K562 (cell line): ENCODE measurements around the gene WBP1L. TPM values are rescaled to one million over a fixed set of nuclear protein-coding genes. Genes with fewer than 3 reads are reported as not detected.

ENCODE experiments used
- ATAC-seq: fragments of 200-7000 bp; cut with Tn5 transposase; 3 replicates; pipeline ENCODE4 v1.9.1; 2020; ENCODE audit warnings: moderate library complexity
- BruUV-seq: library from RNA; stranded (reverse); fragments of 400-500 nt; replicated peaks from 2 replicates; lab custom pipeline; 2021; lab: Mats Ljungman, UMichigan
- CTCF ChIA-PET: fragments of 300-600 bp; formaldehyde crosslinking; extraction: SDS; loops from one replicate; lab custom pipeline; 2021; ENCODE audit warnings: low intra/inter-chr PET ratio; lab: Yijun Ruan, JAX
- POLR2A ChIA-PET: fragments of 300-600, 350-650 bp; sonication (Branson Sonifier 250); formaldehyde crosslinking; extraction: SDS; loops from one replicate; lab custom pipeline; 2021; ENCODE audit warnings: antibody characterized with exemption, inconsistent platforms; lab: Yijun Ruan, JAX
- DNase-seq, 4 experiments: peaks; one replicate each; pipeline versions ENCODE4 v3.0.0 to v3.0.0-alpha.2; 2011 to 2018; ENCODE audit warnings: low spot score in 3 of 4, mixed read lengths in 3 of 4; ENCODE audit errors: extremely low read depth in 1 of 4
- FAIRE-seq: peaks from 2 replicates; lab custom pipeline; 2011; peaks lifted over from hg19 to GRCh38; lab: Jason Lieb, UNC
- H2AFZ ChIP-seq: 2 replicates; pipeline ENCODE4 v1.6.0; 2011; ENCODE audit warnings: low read depth, low read length, control low read depth, inconsistent platforms
- H3K27ac ChIP-seq: fragments of 200-600 bp; 3 replicates; pipeline ENCODE4 v1.8.0; 2011; ENCODE audit warnings: low read depth, mild to moderate bottlenecking, control low read depth, inconsistent platforms, low read length, moderate library complexity, mixed read lengths; ENCODE audit errors: extremely low read depth
- H3K27me3 ChIP-seq, 2 experiments: fragments of 300-600 bp in 1 of 2; 2 replicates in 1 of 2; 3 replicates in 1 of 2; pipeline versions ENCODE4 v1.6.0 to v1.8.0; 2011; ENCODE audit warnings: inconsistent platforms in 2 of 2, low read length in 2 of 2, mild to moderate bottlenecking in 1 of 2, mixed read lengths in 1 of 2, moderate library complexity in 1 of 2; ENCODE audit not compliant: control insufficient read depth in 2 of 2, insufficient read depth in 2 of 2
- H3K36me3 ChIP-seq: fragments of 300-600 bp; 3 replicates; pipeline ENCODE4 v1.8.0; 2011; ENCODE audit warnings: mild to moderate bottlenecking, low read length, inconsistent platforms; ENCODE audit not compliant: control insufficient read depth, insufficient read depth
- H3K4me1 ChIP-seq, 2 experiments: fragments of 200-600 bp in 1 of 2; replicated peaks in 1 of 2; 2 replicates in 1 of 2; 3 replicates in 1 of 2; pipeline versions ENCODE4 v1.5.1 to v1.8.0; 2011; ENCODE audit warnings: inconsistent platforms in 2 of 2, low read length in 2 of 2, mild to moderate bottlenecking in 1 of 2, mixed read lengths in 1 of 2, moderate library complexity in 1 of 2; ENCODE audit not compliant: control insufficient read depth in 2 of 2, insufficient read depth in 2 of 2
- H3K4me2 ChIP-seq: 2 replicates; pipeline ENCODE4 v1.6.1; 2011; ENCODE audit warnings: low read length, control low read depth, inconsistent platforms, mixed read lengths; ENCODE audit not compliant: insufficient read depth
- H3K4me3 ChIP-seq: fragments of 200-600 bp; sonication (generic), shearing (Covaris generic); 2 replicates; pipeline ENCODE4 v1.5.1; 2016; ENCODE audit warnings: control low read depth, inconsistent platforms
- H3K79me2 ChIP-seq: fragments of 200-600 bp; 3 replicates; pipeline ENCODE4 v1.8.0; 2011; ENCODE audit warnings: low read length, inconsistent platforms; ENCODE audit not compliant: control insufficient read depth, insufficient read depth
- H3K9ac ChIP-seq, 2 experiments: 2 replicates each; pipeline versions ENCODE4 v1.6.0 to v1.6.1; 2011; ENCODE audit warnings: low read depth in 2 of 2, low read length in 2 of 2, control low read depth in 1 of 2, inconsistent platforms in 1 of 2, mild to moderate bottlenecking in 1 of 2, mixed read lengths in 1 of 2; ENCODE audit not compliant: insufficient read depth in 1 of 2
- H3K9me1 ChIP-seq: one replicate; pipeline ENCODE4 v1.6.0; 2011; ENCODE audit warnings: inconsistent platforms, mild to moderate bottlenecking, low read length, moderate library complexity; ENCODE audit not compliant: control insufficient read depth, insufficient read depth
- H3K9me3 ChIP-seq: replicated peaks from 2 replicates; pipeline ENCODE4 v1.5.1; 2011; ENCODE audit warnings: low read depth, low read length, inconsistent platforms; ENCODE audit not compliant: control insufficient read depth, insufficient read depth
- H4K20me1 ChIP-seq: replicated peaks from 2 replicates; pipeline ENCODE4 v1.6.1; 2011; ENCODE audit warnings: low read length, inconsistent platforms, mixed read lengths; ENCODE audit not compliant: control insufficient read depth, insufficient read depth
- ATF7 ChIP-seq: fragments of 450-650 bp; IDR thresholded peaks from 2 replicates; pipeline ENCODE4 v1.7.1; 2014; ENCODE audit warnings: mild to moderate bottlenecking, moderate library complexity
- CSDE1 ChIP-seq, 2 experiments: fragments of 450-650 bp; IDR thresholded peaks; 2 replicates each; pipeline ENCODE4 v1.6.1; 2016; ENCODE audit warnings: mild to moderate bottlenecking in 1 of 2
- FIP1L1 ChIP-seq: fragments of 200-400 bp; formaldehyde crosslinking; IDR thresholded peaks from 2 replicates; pipeline ENCODE4 v1.6.1; 2018; ENCODE audit warnings: mild to moderate bottlenecking, low read depth, low read length; ENCODE audit not compliant: poor library complexity, severe bottlenecking
- HIVEP1 ChIP-seq: fragments of 250-450 bp; sonication (Bioruptor Pico); IDR thresholded peaks from 2 replicates; pipeline ENCODE4 v1.4.0; 2020; ENCODE audit warnings: mild to moderate bottlenecking
- MYNN ChIP-seq, 2 experiments: sonication (generic); formaldehyde crosslinking in 1 of 2; IDR thresholded peaks; 2 replicates each; pipeline versions ENCODE4 v1.5.0 to v1.6.1; 2016 to 2020; ENCODE audit warnings: antibody characterized with exemption in 1 of 2, missing genetic modification reagents in 1 of 2
- PATZ1 ChIP-seq: fragments of 250-450 bp; sonication (Bioruptor Pico); IDR thresholded peaks from 2 replicates; pipeline ENCODE4 v1.5.0; 2020; ENCODE audit warnings: mild to moderate bottlenecking, borderline replicate concordance
- POLR2G ChIP-seq: fragments of 200-400 bp; formaldehyde crosslinking; IDR thresholded peaks from 2 replicates; pipeline ENCODE4 v1.6.1; 2017; ENCODE audit warnings: low read depth, mild to moderate bottlenecking, antibody characterized with exemption, low read length, moderate library complexity
- SIRT6 ChIP-seq: IDR thresholded peaks from one replicate; pipeline ENCODE4 v1.6.1; 2012; ENCODE audit warnings: low read depth, mild to moderate bottlenecking, control low read depth, inconsistent platforms, low read length, moderate library complexity
- ZKSCAN1 ChIP-seq: fragments of 150-350 bp; IDR thresholded peaks from 2 replicates; pipeline ENCODE4 v1.6.1; 2016; ENCODE audit warnings: low read depth, low read length
- ZNF140 ChIP-seq: fragments of 250-450 bp; sonication (Bioruptor Pico); IDR thresholded peaks from 2 replicates; pipeline ENCODE4 v1.8.0; 2021; ENCODE audit warnings: moderate library complexity, mild to moderate bottlenecking, inconsistent platforms
- ZNF232 ChIP-seq: sonication (generic); formaldehyde crosslinking; IDR thresholded peaks from 2 replicates; pipeline ENCODE4 v1.8.0; 2022; ENCODE audit warnings: mild to moderate bottlenecking, missing genetic modification reagents
- ZNF239 ChIP-seq: fragments of 250-450 bp; sonication (Bioruptor Pico); IDR thresholded peaks from 2 replicates; pipeline ENCODE4 v1.4.0; 2020; ENCODE audit warnings: mild to moderate bottlenecking
- ZNF561 ChIP-seq: fragments of 450-650 bp; formaldehyde crosslinking; conservative IDR thresholded peaks from 2 replicates; pipeline ENCODE4 v1.4.0; 2020; ENCODE audit warnings: mild to moderate bottlenecking, moderate library complexity
- ZNF696 ChIP-seq: fragments of 250-450 bp; sonication (Bioruptor Pico); conservative IDR thresholded peaks from 2 replicates; pipeline ENCODE4 v1.4.0; 2020; ENCODE audit warnings: mild to moderate bottlenecking, moderate library complexity
- WGBS: fragments of 100-300 bp; shearing (Covaris generic); methylation state at CpG from one replicate; pipeline ENCODE4 v1.1.6; 2016; ENCODE audit warnings: low coverage, mixed read lengths; ENCODE audit not compliant: insufficient coverage; ENCODE audit errors: missing lambda C conversion rate; 5-methylcytosine and 5-hydroxymethylcytosine counted together
- in situ Hi-C: fragments of 300-500 bp; cut with MboI; formaldehyde crosslinking; loops from 4 replicates; pipeline ENCODE4 v1.15.0; 2018; ENCODE audit warnings: inconsistent platforms, mixed read lengths
- intact Hi-C: fragments of 100-400 bp; cut with micrococcal nuclease; formaldehyde crosslinking; loops from 2 replicates; pipeline ENCODE4 v1.14.2; 2022
- polyA plus RNA-seq, 8 experiments: library from polyadenylated mRNA; depleted of rRNA in 4 of 8; stranded (reverse) in 5 of 8; unstranded in 3 of 8; fragments of >200 nt; fragmentation: Nextera tagmentation in 2 of 8; fragmentation: Illumina TruSeq in 1 of 8; extraction: Ambion mirVana in 2 of 8; extraction: Trizol in 1 of 8; gene quantifications; 2 replicates each; pipeline versions ENCODE4 v1.2.1 to v1.2.3, GENCODE V29; 2011 to 2014; ENCODE audit warnings: inconsistent platforms in 1 of 8, missing spikeins in 1 of 8
- total RNA-seq, 7 experiments: library from RNA; depleted of rRNA in 6 of 7; stranded (reverse); fragments of >200 nt in 6 of 7; fragmentation: Illumina TruSeq in 2 of 7; extraction: Trizol in 2 of 7; gene quantifications; 2 replicates each; pipeline versions ENCODE4 v1.2.1 to v1.2.3, GENCODE V29; 2011 to 2021; ENCODE audit warnings: low replicate concordance in 1 of 7

Gene WBP1L
- total and polyA plus RNA-seq, 9 of the 15 experiments (the other 6 are each of a cell fraction or from before 2014, with no cell fraction given), result 3.2 to 14.4 (median 11.3) TPM

- 100% methylated on average over 3 of the region's 3 CpGs for WGBS
- in situ Hi-C loops (no loop called here), intact Hi-C loops (no loop called here)
- H4K20me1 ChIP-seq, result no peaks in the 10 kb centered on the region
- H3K9me3 ChIP-seq, result no peaks in the 10 kb centered on the region
- FAIRE-seq (no peak), DNase-seq (no peak), ATAC-seq (no peak)
- H3K4me3 ChIP-seq, result no peak overlapping the region
- H2AFZ ChIP-seq, result no peak overlapping the region
- no peaks in the 10 kb centered on the region for H3K79me2 ChIP-seq
- H3K27me3 ChIP-seq, result no peaks in the 10 kb centered on the region
- POLR2A ChIA-PET, result interaction anchor here (0.9 kb wide), 1 partner anchor 14 kb away, joined by 4 read pairs; no protein-coding TSS in a partner anchor
- no peaks in the 10 kb centered on the region for H3K9me1 ChIP-seq
- TF ChIP-seq ZKSCAN1 (no peak), POLR2G (no peak)
- CTCF ChIA-PET, result no interaction called here
- H3K9ac ChIP-seq, result no peak overlapping the region
- H3K4me1 ChIP-seq, result no peaks in the 10 kb centered on the region; a peak in 1 of 5 replicates
- BruUV-seq, result no TSS peak
- H3K36me3 ChIP-seq, result no peaks in the 10 kb centered on the region; the same call in 2 of the 3 replicates
- H3K4me2 ChIP-seq, result no peak overlapping the region
- H3K27ac ChIP-seq, result no peak overlapping the region
These were observed 47.0 kb upstream of the WBP1L start for GRCh38 chr10:102696736-102697135.

DNA sequence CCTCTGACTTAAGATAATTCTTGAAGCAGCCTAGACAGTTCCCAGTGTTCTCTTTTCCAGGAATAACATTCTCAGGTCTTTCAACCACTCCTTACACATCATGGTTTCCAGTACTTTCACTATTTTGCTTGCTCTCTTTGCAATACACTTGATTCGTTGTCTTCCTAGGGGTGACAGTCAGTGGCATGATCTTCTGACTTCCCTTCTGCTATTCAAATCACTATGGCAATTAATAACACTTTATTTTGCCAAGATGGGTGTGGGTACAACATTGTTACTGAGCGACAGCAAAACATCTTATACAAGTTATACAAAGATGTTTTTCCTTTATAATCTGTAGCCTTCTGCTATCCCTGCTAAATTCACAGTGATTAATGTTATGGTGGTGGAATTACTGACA lies 44.9 kb upstream of the WBP1L start:
- ChIA-PET POLR2A (interaction anchor here (0.8 kb wide), 1 partner anchor 11 kb away, joined by 4 read pairs; no protein-coding TSS in a partner anchor), CTCF (no interaction called here)
- no peak overlapping the region for H3K4me2 ChIP-seq
- no peak for TF ChIP-seq FIP1L1
- no peak for TF ChIP-seq CSDE1 (IDR thresholded peaks at IDR 0.05)
- TF ChIP-seq PATZ1 (CRISPR knock-in tag), result no peak
- no peak for TF ChIP-seq ZNF232 (CRISPR knock-in tag)
- TF ChIP-seq ATF7, result no peak
- no peak for TF ChIP-seq MYNN (IDR thresholded peaks at IDR 0.05)
- no peak for TF ChIP-seq MYNN (CRISPR knock-in tag; IDR thresholded peaks at IDR 0.05)
- no peak for TF ChIP-seq ZNF696 (CRISPR knock-in tag)
- no peak for TF ChIP-seq HIVEP1 (CRISPR knock-in tag)
- TF ChIP-seq ZNF140, result no peak
- TF ChIP-seq ZNF239 (CRISPR knock-in tag), result no peak
- no peak for TF ChIP-seq ZNF561
- TF ChIP-seq SIRT6, result no peak
- ATAC-seq, result no peak
- intact Hi-C loops (no loop called here), in situ Hi-C loops (no loop called here)
- FAIRE-seq, result no peak
- H3K27me3 ChIP-seq, result no peaks in the 10 kb centered on the region
- WGBS, result 57% methylated on average over 2 of the region's 2 CpGs
- BruUV-seq, result no TSS peak
- no peaks in the 10 kb centered on the region; a peak in 1 of 5 replicates for H3K4me1 ChIP-seq
- H3K36me3 ChIP-seq, result no peaks in the 10 kb centered on the region; the same call in 2 of the 3 replicates
- no peak overlapping the region for H2AFZ ChIP-seq
- H3K9me1 ChIP-seq, result no peaks in the 10 kb centered on the region
- H3K27ac ChIP-seq, result no peak overlapping the region
- no peaks in the 10 kb centered on the region for H3K9me3 ChIP-seq
- H3K79me2 ChIP-seq, result no peaks in the 10 kb centered on the region
- H3K4me3 ChIP-seq, result no peak overlapping the region
- no peak for DNase-seq
- H3K9ac ChIP-seq, result no peak overlapping the region
- H4K20me1 ChIP-seq, result no peaks in the 10 kb centered on the region
